Ovary (tissue), 9 donors: ENCODE results near the gene LAMC3. TPM values are rescaled to one million over a fixed set of nuclear protein-coding genes. Genes with fewer than 3 reads are reported as not detected.

ENCODE experiments used
- DNase-seq, 5 donors: peaks; one replicate each; pipeline ENCODE4 v3.0.0-alpha.2; 2019 to 2020
- H3K27ac ChIP-seq, 2 donors: fragments of 200-600 bp; one replicate each; pipeline versions ENCODE4 v1.5.1 to v1.8.0; 2019 to 2022
- H3K27me3 ChIP-seq: fragments of 200-600 bp; one replicate; pipeline ENCODE4 v1.8.0; 2022
- H3K36me3 ChIP-seq: fragments of 200-600 bp; sonication (generic); one replicate; pipeline ENCODE4 v1.5.1; 2019
- H3K4me1 ChIP-seq: one replicate; pipeline ENCODE4 v1.8.1; 2013; ENCODE audit warnings: mild to moderate bottlenecking, moderate library complexity; ENCODE audit not compliant: insufficient read depth
- H3K4me3 ChIP-seq: fragments of 200-600 bp; sonication (generic); one replicate; pipeline ENCODE4 v1.5.1; 2017
- H3K9me3 ChIP-seq, 2 donors: fragments of 200-600 bp in 1 of 2; sonication (generic) in 1 of 2; one replicate each; pipeline versions ENCODE4 v1.5.1 to v1.8.1; 2013 to 2019; ENCODE audit warnings: mild to moderate bottlenecking in 1 of 2, moderate library complexity in 1 of 2
- CTCF ChIP-seq, 3 donors: fragments of 450-650 bp in 2 of 3; fragments of 200-600 bp in 1 of 3; IDR thresholded peaks; one replicate each; pipeline versions ENCODE4 v1.5.1 to v1.8.0; 2016 to 2022; ENCODE audit warnings: antibody characterized with exemption in 3 of 3, mild to moderate bottlenecking in 1 of 3
- EP300 ChIP-seq: sonication (generic); formaldehyde crosslinking; IDR thresholded peaks from one replicate; pipeline ENCODE4 v1.6.1; 2017; ENCODE audit warnings: antibody characterized with exemption
- POLR2A ChIP-seq: fragments of 450-650 bp; IDR thresholded peaks from one replicate; pipeline ENCODE4 v1.6.1; 2017; ENCODE audit warnings: antibody characterized with exemption, mild to moderate bottlenecking, moderate library complexity
- WGBS, 3 donors: extraction: QIAGEN DNeasy Blood & Tissue Kit in 1 of 3; methylation state at CpG; one replicate each; pipeline versions ENCODE4 v1.1.5 to v1.1.7; 2013 to 2017; 5-methylcytosine and 5-hydroxymethylcytosine counted together
- intact Hi-C, 4 donors: fragments of 100-400 bp; cut with DNase I; formaldehyde crosslinking; loops; one replicate each; pipeline versions ENCODE4 v1.11.0 to v1.15.1; 2022 to 2023
- polyA plus RNA-seq, 2 donors: library from polyadenylated mRNA; stranded (reverse); fragments of 200-250 nt in 1 of 2; fragments of 350-450 nt in 1 of 2; fragmentation: Illumina TruSeq in 1 of 2; extraction: RNeasy Lipid Tissue Mini Kit (QIAGEN cat#74804) in 1 of 2; gene quantifications; one replicate each; pipeline ENCODE4 v1.2.3, GENCODE V29; 2013 to 2014
- total RNA-seq, 7 donors: library from RNA; depleted of rRNA in 2 of 7; stranded (reverse); fragments of >200 nt in 2 of 7; fragmentation: NEBNext Ultra II Directional in 3 of 7; extraction: Animal tissue kit (Norgen Biotek cat#: 25700) in 3 of 7; gene quantifications; one replicate each; pipeline versions ENCODE4 v1.1.0 to v1.2.4, GENCODE V29; 2016 to 2023
- donor health status: DM: no; HTN: no; CAD: no; lungs with moderate emphysema.
- donor health status: DM: no; HTN: no; CAD: no.
- donor health status: Bipolar disorder and iron deficiency.
- donor health status: DM: yes; HTN: yes; CAD: no.
- donor health status: DM: no; HTN: no; CAD: no.
- donor health status: DM: yes; HTN: yes; CAD: no.

LAMC3 gene
- total and polyA plus RNA-seq, 9 donors: 0.48 to 5.7 (median 1.8) TPM

GRCh38 chr9:131012396-131012917 is 3.5 kb downstream of the LAMC3 start:
- intact Hi-C loops: no loop called here
- H3K4me3 ChIP-seq: no peak overlapping the region
- no peaks in the 10 kb centered on the region for H3K36me3 ChIP-seq
- no peaks in the 10 kb centered on the region for H3K9me3 ChIP-seq
- no peak overlapping the region for H3K27ac ChIP-seq
- DNase-seq: no peak
- WGBS, 3 donors: 71 to 75% (median 72%) methylated on average over 22 of the region's 22 CpGs
- no peaks in the 10 kb centered on the region for H3K27me3 ChIP-seq
- H3K4me1 ChIP-seq: peaks cover 3% of the 10 kb centered on the region
- TF ChIP-seq CTCF (IDR thresholded peaks at IDR 0.05): no peak
- TF ChIP-seq POLR2A: no peak
- TF ChIP-seq EP300: no peak

DNA sequence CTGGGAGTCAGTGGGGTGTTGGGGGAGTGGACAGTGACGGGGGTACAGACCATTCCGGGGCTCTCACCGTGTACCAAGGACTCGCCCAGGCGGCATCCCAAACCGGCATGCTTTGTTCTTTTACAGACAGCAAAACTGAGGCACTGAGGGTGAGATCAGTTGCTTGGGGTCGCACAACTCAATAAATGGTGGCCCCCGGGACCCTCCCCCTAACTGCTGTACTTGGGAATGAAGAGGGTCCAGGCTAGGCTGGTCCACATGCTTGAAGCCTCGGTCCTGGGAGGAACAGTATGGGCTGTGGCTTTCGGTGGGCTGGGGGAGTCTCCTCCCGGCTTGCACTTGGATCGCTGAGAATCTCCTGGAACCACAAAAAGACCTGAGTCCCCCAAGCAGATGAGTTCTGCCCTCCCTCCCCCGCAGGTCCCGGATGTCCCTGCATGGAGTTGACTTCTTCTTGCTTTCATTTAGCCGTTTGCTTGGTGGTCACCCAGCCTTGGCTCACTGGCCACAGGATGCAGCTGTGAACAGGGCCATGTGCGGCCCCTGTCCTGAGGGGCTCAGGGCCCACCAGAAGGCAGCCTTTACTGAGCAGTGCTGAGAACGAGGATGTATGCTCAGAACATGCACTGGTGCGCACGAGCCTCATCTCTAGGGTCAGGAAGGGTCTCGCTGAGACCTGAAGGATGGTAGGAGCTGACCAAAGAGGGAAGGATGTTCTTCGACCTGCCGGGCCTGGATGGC is 4.2 kb downstream of the LAMC3 start:
- Histone ChIP-seq H3K36me3 (no peaks in the 10 kb centered on the region), H3K27me3 (no peaks in the 10 kb centered on the region), H3K9me3 (no peaks in the 10 kb centered on the region), H3K4me1 (peaks cover 3% of the 10 kb centered on the region), H3K4me3 (no peak overlapping the region), H3K27ac (no peak overlapping the region)
- no peak for DNase-seq
- intact Hi-C loops: no loop called here
- no peak for TF ChIP-seq EP300
- no peak for TF ChIP-seq POLR2A
- no peak for TF ChIP-seq CTCF (IDR thresholded peaks at IDR 0.05)
- WGBS, 3 donors: 77 to 80% (median 77%) methylated on average over 22 of the region's 22 CpGs

- TF ChIP-seq POLR2A: no peak
- TF ChIP-seq CTCF (IDR thresholded peaks at IDR 0.05): no peak
- Histone ChIP-seq H3K4me3 (no peak overlapping the region), H3K27me3 (no peaks in the 10 kb centered on the region), H3K4me1 (peaks cover 3% of the 10 kb centered on the region), H3K36me3 (no peaks in the 10 kb centered on the region), H3K9me3 (no peaks in the 10 kb centered on the region), H3K27ac (no peak overlapping the region)
- WGBS, 3 donors: 52 to 63% (median 54%) methylated on average over 18 of the region's 18 CpGs
- intact Hi-C loops: no loop called here
- peak in 1 of 5 donors; percentile 61 for DNase-seq
Measured at GRCh38 chr9:131013771-131014676, 5.0 kb downstream of the LAMC3 start.

DNA sequence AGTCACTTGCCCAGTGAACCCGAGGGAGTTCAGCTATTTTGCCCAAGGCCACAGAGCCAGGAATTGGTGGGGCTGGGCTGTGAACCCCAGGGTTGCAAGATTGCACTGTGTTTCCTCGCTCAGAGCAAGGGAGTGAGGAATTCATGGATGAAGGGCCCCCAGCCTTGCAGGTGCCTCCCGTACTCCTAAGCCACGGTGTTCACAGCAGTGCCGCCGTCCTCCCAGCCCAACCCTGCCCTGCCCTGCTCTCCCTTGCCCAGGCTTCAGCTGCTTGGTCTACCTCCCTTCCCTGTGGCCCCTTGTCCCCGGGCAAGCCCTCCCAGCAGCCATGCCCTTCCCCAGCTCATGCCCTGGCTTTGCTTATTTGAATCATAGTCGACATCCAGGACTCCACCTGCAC is 6.1 kb downstream of the LAMC3 start:
- Histone ChIP-seq H3K27ac (no peak overlapping the region), H3K9me3 (no peaks in the 10 kb centered on the region), H3K4me1 (peaks cover 3% of the 10 kb centered on the region), H3K27me3 (no peaks in the 10 kb centered on the region), H3K36me3 (no peaks in the 10 kb centered on the region), H3K4me3 (no peak overlapping the region)
- intact Hi-C loops: loop anchor here in 1 of 4 donors (5.0 kb wide), 1 partner anchor 103 kb away; no protein-coding TSS in a partner anchor
- no peak for DNase-seq
- TF ChIP-seq POLR2A (no peak), EP300 (no peak), CTCF (IDR thresholded peaks at IDR 0.05) (no peak)
- WGBS, 3 donors: 81 to 85% (median 81%) methylated on average over 8 of the region's 8 CpGs
